22Rv1 (cell line): ENCODE data around the gene FILIP1L.

ENCODE experiments used
- CTCF ChIP-seq: fragments of 450-650 bp; IDR thresholded peaks from 2 replicates; pipeline ENCODE4 v1.5.1; 2017; ENCODE audit warnings: mild to moderate bottlenecking
- ZFX ChIP-seq: fragments of 450-650 bp; IDR thresholded peaks from 2 replicates; pipeline ENCODE4 v1.6.1; 2017; ENCODE audit warnings: antibody characterized with exemption, borderline replicate concordance

GRCh38 chr3:99907959-99908544 lies 206.2 kb downstream of the FILIP1L start:
- no peak for TF ChIP-seq CTCF
- no peak for TF ChIP-seq ZFX
